ENCODE results near the gene ZSCAN26.
A peak's percentile ranks its signal among the peaks of the same experiment; 100 is the strongest.

ZSCAN26 gene

GRCh38 chr6:28266563-28266961, 381 bp upstream of the ZSCAN26 start:
- Histone ChIP-seq H3K36me3 (replicated peaks in 1 of 2; ENCODE audit: control insufficient read depth in 2 of 2, insufficient read depth in 2 of 2, low read length in 2 of 2) (peaks cover 0 to 4% of the 10 kb centered on the region in 2 donors), H2BK5ac (ENCODE audit: low read length) (no peak overlapping the region), H2AK5ac (ENCODE audit: low read depth, low read length) (no peak overlapping the region), H3K4me1 (ENCODE audit: control insufficient read depth in 2 of 2, insufficient read depth in 1 of 2, low read depth in 1 of 2, low read length in 2 of 2) (peaks cover 0 to 2% of the 10 kb centered on the region in 2 donors), H3K4ac (ENCODE audit: low read length) (no peak overlapping the region), H3K4me2 (ENCODE audit: insufficient read depth, low read length, poor library complexity, severe bottlenecking) (peak overlapping the region; percentile 56), H3K9me3 (replicated peaks in 1 of 2; ENCODE audit: control insufficient read depth in 2 of 2, insufficient read depth in 1 of 2, low read depth in 1 of 2, low read length in 2 of 2) (no peaks in the 10 kb centered on the region), H4K91ac (ENCODE audit: low read depth, low read length, poor library complexity) (no peak overlapping the region), H3K14ac (ENCODE audit: low read length) (no peak overlapping the region), H2BK12ac (ENCODE audit: low read length) (no peak overlapping the region), H2AFZ (ENCODE audit: low read length) (peak overlapping the region; percentile 95), H3K27ac (replicated peaks; ENCODE audit: low read length) (no peak overlapping the region), H4K8ac (ENCODE audit: low read depth, low read length) (no peak overlapping the region), H3K79me1 (ENCODE audit: low read depth, low read length) (no peaks in the 10 kb centered on the region), H3K27me3 (ENCODE audit: control insufficient read depth in 3 of 3, insufficient read depth in 3 of 3, low read depth in 1 of 3, low read length in 3 of 3) (peaks cover 0 to 10% (median 0%) of the 10 kb centered on the region in 3 experiments), H3K23ac (ENCODE audit: low read depth, low read length, poor library complexity) (no peak overlapping the region), H3K9ac (ENCODE audit: low read depth, low read length, poor library complexity) (no peak overlapping the region), H3K18ac (ENCODE audit: low read length) (no peak overlapping the region), H2BK15ac (ENCODE audit: low read length) (no peak overlapping the region), H3K4me3 (ENCODE audit: low read length in 2 of 2) (peak overlapping the region in 1 of 2 donors; percentile 70), H2BK120ac (ENCODE audit: low read depth, low read length) (no peak overlapping the region)
- no peak for DNase-seq (ENCODE audit: low spot score)
- no CpG with 5 or more reads among the region's 5 CpGs for WGBS, 2 donors (ENCODE audit: extremely low coverage in 2 of 2, insufficient read length in 2 of 2, insufficient replicate concordance in 1 of 2)

- Histone ChIP-seq H3K27me3 (ENCODE audit: control insufficient read depth in 3 of 3, insufficient read depth in 3 of 3, low read depth in 1 of 3, low read length in 3 of 3) (peaks cover 0 to 7% (median 0%) of the 10 kb centered on the region in 3 experiments), H2BK12ac (ENCODE audit: low read length) (no peak overlapping the region), H3K9me3 (replicated peaks in 1 of 2; ENCODE audit: control insufficient read depth in 2 of 2, insufficient read depth in 1 of 2, low read depth in 1 of 2, low read length in 2 of 2) (no peaks in the 10 kb centered on the region), H2BK5ac (ENCODE audit: low read length) (no peak overlapping the region), H4K8ac (ENCODE audit: low read depth, low read length) (no peak overlapping the region), H3K18ac (ENCODE audit: low read length) (no peak overlapping the region), H3K79me1 (ENCODE audit: low read depth, low read length) (no peaks in the 10 kb centered on the region), H3K14ac (ENCODE audit: low read length) (no peak overlapping the region), H2AK5ac (ENCODE audit: low read depth, low read length) (no peak overlapping the region), H3K9ac (ENCODE audit: low read depth, low read length, poor library complexity) (no peak overlapping the region), H3K23ac (ENCODE audit: low read depth, low read length, poor library complexity) (no peak overlapping the region), H3K4me1 (ENCODE audit: control insufficient read depth in 2 of 2, insufficient read depth in 1 of 2, low read depth in 1 of 2, low read length in 2 of 2) (peaks cover 0 to 2% of the 10 kb centered on the region in 2 donors), H3K4me3 (ENCODE audit: low read length in 2 of 2) (peak overlapping the region; percentile 70 to 90), H3K36me3 (replicated peaks in 1 of 2; ENCODE audit: control insufficient read depth in 2 of 2, insufficient read depth in 2 of 2, low read length in 2 of 2) (peaks cover 6 to 15% of the 10 kb centered on the region in 2 donors), H2AFZ (ENCODE audit: low read length) (peak overlapping the region; percentile 95), H2BK120ac (ENCODE audit: low read depth, low read length) (no peak overlapping the region), H4K91ac (ENCODE audit: low read depth, low read length, poor library complexity) (no peak overlapping the region), H3K4me2 (ENCODE audit: insufficient read depth, low read length, poor library complexity, severe bottlenecking) (peak overlapping the region; percentile 56), H3K27ac (replicated peaks; ENCODE audit: low read length) (no peak overlapping the region), H2BK15ac (ENCODE audit: low read length) (no peak overlapping the region), H3K4ac (ENCODE audit: low read length) (no peak overlapping the region)
- 100% methylated on average over 1 of the region's 1 CpG; no CpG with 5 or more reads in 1 of the 2 donors for WGBS, 2 donors (ENCODE audit: extremely low coverage in 2 of 2, insufficient read length in 2 of 2, insufficient replicate concordance in 1 of 2)
- no peak for DNase-seq (ENCODE audit: low spot score)
These were observed 734 bp downstream of the ZSCAN26 start for GRCh38 chr6:28267695-28268059.

- Histone ChIP-seq H3K4me3 (ENCODE audit: low read length in 2 of 2) (no peak overlapping the region), H3K4me2 (ENCODE audit: insufficient read depth, low read length, poor library complexity, severe bottlenecking) (no peak overlapping the region)
- no peak for DNase-seq (ENCODE audit: low spot score)
These were observed 2.5 kb downstream of the ZSCAN26 start for GRCh38 chr6:28269492-28269891.

GRCh38 chr6:28274888-28275287, 7.9 kb downstream of the ZSCAN26 start:
- Histone ChIP-seq H3K27ac (replicated peaks; ENCODE audit: low read length) (no peak overlapping the region), H2BK12ac (ENCODE audit: low read length) (no peak overlapping the region), H3K9ac (ENCODE audit: low read depth, low read length, poor library complexity) (no peak overlapping the region), H4K8ac (ENCODE audit: low read depth, low read length) (no peak overlapping the region), H2BK120ac (ENCODE audit: low read depth, low read length) (no peak overlapping the region), H3K4ac (ENCODE audit: low read length) (no peak overlapping the region), H3K23ac (ENCODE audit: low read depth, low read length, poor library complexity) (no peak overlapping the region), H3K9me3 (replicated peaks in 1 of 2; ENCODE audit: control insufficient read depth in 2 of 2, insufficient read depth in 1 of 2, low read depth in 1 of 2, low read length in 2 of 2) (no peaks in the 10 kb centered on the region), H3K27me3 (ENCODE audit: control insufficient read depth in 3 of 3, insufficient read depth in 3 of 3, low read depth in 1 of 3, low read length in 3 of 3) (no peaks in the 10 kb centered on the region), H3K79me1 (ENCODE audit: low read depth, low read length) (no peaks in the 10 kb centered on the region), H3K4me3 (ENCODE audit: low read length in 2 of 2) (no peak overlapping the region), H3K4me2 (ENCODE audit: insufficient read depth, low read length, poor library complexity, severe bottlenecking) (no peak overlapping the region), H3K36me3 (replicated peaks in 1 of 2; ENCODE audit: control insufficient read depth in 2 of 2, insufficient read depth in 2 of 2, low read length in 2 of 2) (peaks cover 15 to 72% of the 10 kb centered on the region in 2 donors), H2AK5ac (ENCODE audit: low read depth, low read length) (no peak overlapping the region), H3K18ac (ENCODE audit: low read length) (no peak overlapping the region), H3K14ac (ENCODE audit: low read length) (no peak overlapping the region), H4K91ac (ENCODE audit: low read depth, low read length, poor library complexity) (no peak overlapping the region), H3K4me1 (ENCODE audit: control insufficient read depth in 2 of 2, insufficient read depth in 1 of 2, low read depth in 1 of 2, low read length in 2 of 2) (no peaks in the 10 kb centered on the region), H2BK15ac (ENCODE audit: low read length) (no peak overlapping the region), H2BK5ac (ENCODE audit: low read length) (no peak overlapping the region), H2AFZ (ENCODE audit: low read length) (no peak overlapping the region)
- DNase-seq (ENCODE audit: low spot score): no peak

More at GRCh38 chr6:28269492-28269891, 2.5 kb downstream of the ZSCAN26 start:
- H4K8ac ChIP-seq (ENCODE audit: low read depth, low read length): no peak overlapping the region
- no peak overlapping the region for H3K27ac ChIP-seq (replicated peaks; ENCODE audit: low read length)
- peaks cover 0 to 2% of the 10 kb centered on the region in 2 donors for H3K4me1 ChIP-seq (ENCODE audit: control insufficient read depth in 2 of 2, insufficient read depth in 1 of 2, low read depth in 1 of 2, low read length in 2 of 2)
- no peak overlapping the region for H3K14ac ChIP-seq (ENCODE audit: low read length)
- H2BK120ac ChIP-seq (ENCODE audit: low read depth, low read length): no peak overlapping the region
- no peak overlapping the region for H4K91ac ChIP-seq (ENCODE audit: low read depth, low read length, poor library complexity)
- H2BK15ac ChIP-seq (ENCODE audit: low read length): no peak overlapping the region
- peaks cover 9 to 33% of the 10 kb centered on the region in 2 donors for H3K36me3 ChIP-seq (replicated peaks in 1 of 2; ENCODE audit: control insufficient read depth in 2 of 2, insufficient read depth in 2 of 2, low read length in 2 of 2)
- H3K4ac ChIP-seq (ENCODE audit: low read length): no peak overlapping the region
- no peak overlapping the region for H2BK5ac ChIP-seq (ENCODE audit: low read length)
- H2AFZ ChIP-seq (ENCODE audit: low read length): no peak overlapping the region
- no peak overlapping the region for H3K23ac ChIP-seq (ENCODE audit: low read depth, low read length, poor library complexity)
- H3K27me3 ChIP-seq (ENCODE audit: control insufficient read depth in 3 of 3, insufficient read depth in 3 of 3, low read depth in 1 of 3, low read length in 3 of 3): no peaks in the 10 kb centered on the region
- H3K79me1 ChIP-seq (ENCODE audit: low read depth, low read length): no peaks in the 10 kb centered on the region
- H3K18ac ChIP-seq (ENCODE audit: low read length): no peak overlapping the region
- no peaks in the 10 kb centered on the region for H3K9me3 ChIP-seq (replicated peaks in 1 of 2; ENCODE audit: control insufficient read depth in 2 of 2, insufficient read depth in 1 of 2, low read depth in 1 of 2, low read length in 2 of 2)
- H3K9ac ChIP-seq (ENCODE audit: low read depth, low read length, poor library complexity): no peak overlapping the region
- no peak overlapping the region for H2BK12ac ChIP-seq (ENCODE audit: low read length)
- H2AK5ac ChIP-seq (ENCODE audit: low read depth, low read length): no peak overlapping the region

All from neuronal stem cell (in vitro differentiated cells).